ENCODE results near the gene KRT83.
A peak's percentile ranks its signal among the peaks of the same experiment; 100 is the strongest.

KRT83 gene

DNA sequence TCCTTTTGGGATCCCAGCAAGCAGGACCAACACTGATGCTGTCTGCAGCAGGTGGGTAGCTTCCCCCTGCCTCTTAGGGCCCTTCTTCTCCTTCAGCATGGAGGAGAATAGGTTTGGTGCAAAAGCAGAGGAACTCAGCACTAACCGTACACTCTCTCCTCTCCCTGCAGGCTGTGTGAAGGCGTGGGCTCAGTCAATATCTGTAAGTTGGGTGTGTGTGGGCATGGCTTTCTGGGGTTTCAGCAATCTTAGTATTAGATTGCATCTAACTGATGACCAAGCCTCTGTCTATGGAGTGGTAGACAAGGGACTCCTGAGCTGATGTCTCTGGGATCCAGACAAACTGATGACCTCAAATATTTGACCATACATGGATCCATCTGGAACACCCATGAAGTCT is 31.8 kb upstream of the KRT83 start:
- no peak overlapping the region for H3K4me2 ChIP-seq (ENCODE audit: insufficient read depth, low read length, poor library complexity, severe bottlenecking)

GRCh38 chr12:52351196-52352059 is 30.2 kb upstream of the KRT83 start:
- no peak overlapping the region for H3K9ac ChIP-seq (ENCODE audit: low read depth, low read length, poor library complexity)
- H3K4me2 ChIP-seq (ENCODE audit: insufficient read depth, low read length, poor library complexity, severe bottlenecking) = no peak overlapping the region
- H4K8ac ChIP-seq (ENCODE audit: low read depth, low read length) = no peak overlapping the region
- H2AK5ac ChIP-seq (ENCODE audit: low read depth, low read length) = no peak overlapping the region
- H2BK120ac ChIP-seq (ENCODE audit: low read depth, low read length) = no peak overlapping the region
- DNase-seq (ENCODE audit: low spot score) = no peak
- H3K36me3 ChIP-seq (replicated peaks in 1 of 2; ENCODE audit: control insufficient read depth in 2 of 2, insufficient read depth in 2 of 2, low read length in 2 of 2) = no peaks in the 10 kb centered on the region
- no peak overlapping the region for H4K91ac ChIP-seq (ENCODE audit: low read depth, low read length, poor library complexity)
- H3K23ac ChIP-seq (ENCODE audit: low read depth, low read length, poor library complexity) = no peak overlapping the region
- H3K27ac ChIP-seq (replicated peaks; ENCODE audit: low read length) = no peak overlapping the region
- H3K18ac ChIP-seq (ENCODE audit: low read length) = no peak overlapping the region
- no peak overlapping the region for H2BK5ac ChIP-seq (ENCODE audit: low read length)
- H2BK15ac ChIP-seq (ENCODE audit: low read length) = no peak overlapping the region
- no CpG with 5 or more reads among the region's 9 CpGs for WGBS, 2 donors (ENCODE audit: extremely low coverage in 2 of 2, insufficient read length in 2 of 2, insufficient replicate concordance in 1 of 2)
- no peaks in the 10 kb centered on the region for H3K4me1 ChIP-seq (ENCODE audit: control insufficient read depth in 2 of 2, insufficient read depth in 1 of 2, low read depth in 1 of 2, low read length in 2 of 2)
- peaks cover 0 to 21% (median 2%) of the 10 kb centered on the region in 3 experiments for H3K27me3 ChIP-seq (ENCODE audit: control insufficient read depth in 3 of 3, insufficient read depth in 3 of 3, low read depth in 1 of 3, low read length in 3 of 3)
- no peaks in the 10 kb centered on the region for H3K9me3 ChIP-seq (replicated peaks in 1 of 2; ENCODE audit: control insufficient read depth in 2 of 2, insufficient read depth in 1 of 2, low read depth in 1 of 2, low read length in 2 of 2)
- no peaks in the 10 kb centered on the region for H3K79me1 ChIP-seq (ENCODE audit: low read depth, low read length)
- H3K4ac ChIP-seq (ENCODE audit: low read length) = no peak overlapping the region
- no peak overlapping the region for H3K4me3 ChIP-seq (ENCODE audit: low read length in 2 of 2)
- H2AFZ ChIP-seq (ENCODE audit: low read length) = no peak overlapping the region
- H2BK12ac ChIP-seq (ENCODE audit: low read length) = no peak overlapping the region
- H3K14ac ChIP-seq (ENCODE audit: low read length) = no peak overlapping the region

More for the DNA sequence above, 31.8 kb upstream of the KRT83 start:
- no CpG with 5 or more reads among the region's 2 CpGs for WGBS, 2 donors (ENCODE audit: extremely low coverage in 2 of 2, insufficient read length in 2 of 2, insufficient replicate concordance in 1 of 2)
- no peaks in the 10 kb centered on the region for H3K9me3 ChIP-seq (replicated peaks in 1 of 2; ENCODE audit: control insufficient read depth in 2 of 2, insufficient read depth in 1 of 2, low read depth in 1 of 2, low read length in 2 of 2)
- H3K4me3 ChIP-seq (ENCODE audit: low read length in 2 of 2) = no peak overlapping the region
- H2BK5ac ChIP-seq (ENCODE audit: low read length) = no peak overlapping the region
- no peaks in the 10 kb centered on the region for H3K4me1 ChIP-seq (ENCODE audit: control insufficient read depth in 2 of 2, insufficient read depth in 1 of 2, low read depth in 1 of 2, low read length in 2 of 2)
- no peak overlapping the region for H2AK5ac ChIP-seq (ENCODE audit: low read depth, low read length)
- peaks cover 0 to 19% (median 2%) of the 10 kb centered on the region in 3 experiments for H3K27me3 ChIP-seq (ENCODE audit: control insufficient read depth in 3 of 3, insufficient read depth in 3 of 3, low read depth in 1 of 3, low read length in 3 of 3)
- H3K27ac ChIP-seq (replicated peaks; ENCODE audit: low read length) = no peak overlapping the region
- H2BK120ac ChIP-seq (ENCODE audit: low read depth, low read length) = no peak overlapping the region
- H3K18ac ChIP-seq (ENCODE audit: low read length) = no peak overlapping the region
- no peak overlapping the region for H4K91ac ChIP-seq (ENCODE audit: low read depth, low read length, poor library complexity)
- no peaks in the 10 kb centered on the region for H3K79me1 ChIP-seq (ENCODE audit: low read depth, low read length)
- H2AFZ ChIP-seq (ENCODE audit: low read length) = no peak overlapping the region
- no peak overlapping the region for H3K4ac ChIP-seq (ENCODE audit: low read length)
- no peak overlapping the region for H3K14ac ChIP-seq (ENCODE audit: low read length)
- H3K9ac ChIP-seq (ENCODE audit: low read depth, low read length, poor library complexity) = no peak overlapping the region
- no peaks in the 10 kb centered on the region for H3K36me3 ChIP-seq (replicated peaks in 1 of 2; ENCODE audit: control insufficient read depth in 2 of 2, insufficient read depth in 2 of 2, low read length in 2 of 2)
- no peak for DNase-seq (ENCODE audit: low spot score)
- H2BK12ac ChIP-seq (ENCODE audit: low read length) = no peak overlapping the region
- H3K23ac ChIP-seq (ENCODE audit: low read depth, low read length, poor library complexity) = no peak overlapping the region
- no peak overlapping the region for H2BK15ac ChIP-seq (ENCODE audit: low read length)
- no peak overlapping the region for H4K8ac ChIP-seq (ENCODE audit: low read depth, low read length)

DNA sequence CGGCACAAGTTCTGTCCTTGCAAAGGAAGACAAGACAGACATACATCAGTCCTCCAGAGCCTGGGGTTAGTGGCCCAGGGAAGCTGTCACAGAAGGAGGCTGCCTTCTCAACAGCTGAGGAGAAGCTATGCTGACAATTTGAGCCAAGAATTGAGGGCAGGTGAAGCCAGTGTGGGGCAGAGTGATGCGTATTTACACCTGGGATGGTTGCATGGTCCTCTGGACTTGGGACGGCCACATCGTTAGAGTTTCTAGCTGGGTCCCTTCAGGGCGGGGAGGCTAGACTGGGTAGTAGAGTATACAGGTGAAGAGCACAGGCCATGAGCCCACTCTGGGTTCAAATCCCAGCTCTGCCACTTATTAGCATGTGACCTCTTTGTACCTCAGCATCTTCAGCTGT is 29.6 kb upstream of the KRT83 start:
- no peak overlapping the region for H3K4me3 ChIP-seq (ENCODE audit: low read length in 2 of 2)
- no peak overlapping the region for H3K18ac ChIP-seq (ENCODE audit: low read length)
- H3K14ac ChIP-seq (ENCODE audit: low read length) = no peak overlapping the region
- H3K23ac ChIP-seq (ENCODE audit: low read depth, low read length, poor library complexity) = peak overlapping the region; percentile 9
- H2AFZ ChIP-seq (ENCODE audit: low read length) = no peak overlapping the region
- H2BK120ac ChIP-seq (ENCODE audit: low read depth, low read length) = no peak overlapping the region
- no peak overlapping the region for H2BK5ac ChIP-seq (ENCODE audit: low read length)
- no peak overlapping the region for H3K27ac ChIP-seq (replicated peaks; ENCODE audit: low read length)
- H3K9me3 ChIP-seq (replicated peaks in 1 of 2; ENCODE audit: control insufficient read depth in 2 of 2, insufficient read depth in 1 of 2, low read depth in 1 of 2, low read length in 2 of 2) = no peaks in the 10 kb centered on the region
- peaks cover 0 to 22% (median 2%) of the 10 kb centered on the region in 3 experiments for H3K27me3 ChIP-seq (ENCODE audit: control insufficient read depth in 3 of 3, insufficient read depth in 3 of 3, low read depth in 1 of 3, low read length in 3 of 3)
- no peak overlapping the region for H4K91ac ChIP-seq (ENCODE audit: low read depth, low read length, poor library complexity)
- H2BK12ac ChIP-seq (ENCODE audit: low read length) = no peak overlapping the region
- H2AK5ac ChIP-seq (ENCODE audit: low read depth, low read length) = no peak overlapping the region
- no peaks in the 10 kb centered on the region for H3K79me1 ChIP-seq (ENCODE audit: low read depth, low read length)
- no peak overlapping the region for H3K4me2 ChIP-seq (ENCODE audit: insufficient read depth, low read length, poor library complexity, severe bottlenecking)
- H3K9ac ChIP-seq (ENCODE audit: low read depth, low read length, poor library complexity) = no peak overlapping the region
- DNase-seq (ENCODE audit: low spot score) = no peak
- H3K4ac ChIP-seq (ENCODE audit: low read length) = no peak overlapping the region
- no peaks in the 10 kb centered on the region for H3K4me1 ChIP-seq (ENCODE audit: control insufficient read depth in 2 of 2, insufficient read depth in 1 of 2, low read depth in 1 of 2, low read length in 2 of 2)
- no CpG with 5 or more reads among the region's 5 CpGs for WGBS, 2 donors (ENCODE audit: extremely low coverage in 2 of 2, insufficient read length in 2 of 2, insufficient replicate concordance in 1 of 2)
- no peak overlapping the region for H2BK15ac ChIP-seq (ENCODE audit: low read length)
- no peak overlapping the region for H4K8ac ChIP-seq (ENCODE audit: low read depth, low read length)
- no peaks in the 10 kb centered on the region for H3K36me3 ChIP-seq (replicated peaks in 1 of 2; ENCODE audit: control insufficient read depth in 2 of 2, insufficient read depth in 2 of 2, low read length in 2 of 2)

DNA sequence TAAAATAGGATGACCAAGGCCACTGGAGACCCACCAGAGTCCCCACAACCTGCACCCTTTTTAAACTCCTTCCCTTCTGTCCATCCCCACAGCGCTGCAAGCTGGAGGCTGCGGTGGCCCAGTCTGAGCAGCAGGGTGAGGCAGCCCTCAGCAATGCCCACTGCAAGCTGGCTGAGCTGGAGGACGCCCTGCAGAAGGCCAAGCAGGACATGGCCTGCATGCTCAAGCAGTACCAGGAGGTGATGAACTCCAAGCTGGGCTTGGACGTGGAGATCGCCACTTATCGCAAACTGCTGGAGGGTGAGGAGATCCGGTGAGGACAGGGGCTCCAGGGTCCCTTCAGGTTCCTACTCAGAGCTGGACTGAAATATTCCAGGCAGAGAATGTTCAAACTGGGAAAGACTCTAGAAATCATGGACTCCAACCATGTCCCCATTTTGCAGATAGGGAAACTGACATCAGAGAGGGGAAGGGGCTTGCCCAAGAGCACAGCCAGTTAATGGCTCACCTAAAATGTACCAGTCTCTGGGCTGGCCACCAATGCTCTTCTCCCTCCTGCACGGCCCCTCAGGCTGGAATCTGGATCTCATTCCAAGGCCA is 28.9 kb upstream of the KRT83 start:
- no peak for DNase-seq (ENCODE audit: low spot score)
- Histone ChIP-seq H3K4ac (ENCODE audit: low read length) (no peak overlapping the region), H3K9me3 (replicated peaks in 1 of 2; ENCODE audit: control insufficient read depth in 2 of 2, insufficient read depth in 1 of 2, low read depth in 1 of 2, low read length in 2 of 2) (no peaks in the 10 kb centered on the region), H2BK5ac (ENCODE audit: low read length) (no peak overlapping the region), H3K14ac (ENCODE audit: low read length) (no peak overlapping the region), H3K27me3 (ENCODE audit: control insufficient read depth in 3 of 3, insufficient read depth in 3 of 3, low read depth in 1 of 3, low read length in 3 of 3) (peaks cover 0 to 22% (median 2%) of the 10 kb centered on the region in 3 experiments), H2BK120ac (ENCODE audit: low read depth, low read length) (no peak overlapping the region), H4K8ac (ENCODE audit: low read depth, low read length) (no peak overlapping the region), H3K18ac (ENCODE audit: low read length) (peak overlapping the region; percentile 24), H2BK12ac (ENCODE audit: low read length) (peak overlapping the region; percentile 67), H2BK15ac (ENCODE audit: low read length) (no peak overlapping the region), H3K79me1 (ENCODE audit: low read depth, low read length) (no peaks in the 10 kb centered on the region), H3K4me2 (ENCODE audit: insufficient read depth, low read length, poor library complexity, severe bottlenecking) (no peak overlapping the region), H3K36me3 (replicated peaks in 1 of 2; ENCODE audit: control insufficient read depth in 2 of 2, insufficient read depth in 2 of 2, low read length in 2 of 2) (no peaks in the 10 kb centered on the region), H2AK5ac (ENCODE audit: low read depth, low read length) (no peak overlapping the region), H2AFZ (ENCODE audit: low read length) (no peak overlapping the region), H4K91ac (ENCODE audit: low read depth, low read length, poor library complexity) (no peak overlapping the region), H3K27ac (replicated peaks; ENCODE audit: low read length) (no peak overlapping the region), H3K4me1 (ENCODE audit: control insufficient read depth in 2 of 2, insufficient read depth in 1 of 2, low read depth in 1 of 2, low read length in 2 of 2) (no peaks in the 10 kb centered on the region), H3K4me3 (ENCODE audit: low read length in 2 of 2) (no peak overlapping the region), H3K23ac (ENCODE audit: low read depth, low read length, poor library complexity) (peak overlapping the region; percentile 90), H3K9ac (ENCODE audit: low read depth, low read length, poor library complexity) (no peak overlapping the region)
- no CpG with 5 or more reads among the region's 8 CpGs for WGBS, 2 donors (ENCODE audit: extremely low coverage in 2 of 2, insufficient read length in 2 of 2, insufficient replicate concordance in 1 of 2)
